Central memory CD8-positive, alpha-beta T cell (primary cell): ENCODE results near the gene AP2S1.
A peak's percentile ranks its signal among the peaks of the same experiment; 100 is the strongest.

Experiments used
- ATAC-seq: fragments of 150-1000 bp; cut with Tn5 transposase; replicated peaks from 2 replicates; pipeline ENCODE4 v1.10.0; 2022; ENCODE audit warnings: mild to moderate bottlenecking, moderate FRiP score, moderate number of reproducible peaks; ENCODE audit not compliant: poor library complexity, severe bottlenecking; ENCODE audit errors: extremely low read depth
- DNase-seq, 2 donors: peaks; one replicate each; pipeline ENCODE4 v3.0.0; 2021; ENCODE audit warnings: low spot score in 2 of 2
- H3K27ac Mint-ChIP-seq: one replicate; pipeline ENCODE4 v1.8.0; 2022; ENCODE audit warnings: low read depth, mild to moderate bottlenecking, moderate library complexity, mixed read lengths
- H3K27me3 Mint-ChIP-seq: one replicate; pipeline ENCODE4 v1.8.0; 2022; ENCODE audit warnings: mixed read lengths
- H3K36me3 Mint-ChIP-seq: one replicate; pipeline ENCODE4 v1.8.0; 2022; ENCODE audit warnings: mild to moderate bottlenecking, moderate library complexity, mixed read lengths; ENCODE audit not compliant: insufficient read depth
- H3K4me1 Mint-ChIP-seq: one replicate; pipeline ENCODE4 v1.8.0; 2022; ENCODE audit warnings: mixed read lengths
- H3K4me3 Mint-ChIP-seq: one replicate; pipeline ENCODE4 v1.8.0; 2022; ENCODE audit warnings: mild to moderate bottlenecking, moderate library complexity, mixed read lengths
- H3K9me3 Mint-ChIP-seq: one replicate; pipeline ENCODE4 v1.8.0; 2022; ENCODE audit warnings: mixed read lengths

AP2S1 gene

GRCh38 chr19:46845959-46846459, 4.6 kb downstream of the AP2S1 start:
- Mint-ChIP-seq H3K4me3 (no peak overlapping the region), H3K4me1 (peaks cover 39% of the 10 kb centered on the region), H3K9me3 (no peaks in the 10 kb centered on the region), H3K27me3 (no peaks in the 10 kb centered on the region), H3K36me3 (peaks cover 36% of the 10 kb centered on the region), H3K27ac (no peak overlapping the region)
- DNase-seq (no peak), ATAC-seq (no peak)

DNA sequence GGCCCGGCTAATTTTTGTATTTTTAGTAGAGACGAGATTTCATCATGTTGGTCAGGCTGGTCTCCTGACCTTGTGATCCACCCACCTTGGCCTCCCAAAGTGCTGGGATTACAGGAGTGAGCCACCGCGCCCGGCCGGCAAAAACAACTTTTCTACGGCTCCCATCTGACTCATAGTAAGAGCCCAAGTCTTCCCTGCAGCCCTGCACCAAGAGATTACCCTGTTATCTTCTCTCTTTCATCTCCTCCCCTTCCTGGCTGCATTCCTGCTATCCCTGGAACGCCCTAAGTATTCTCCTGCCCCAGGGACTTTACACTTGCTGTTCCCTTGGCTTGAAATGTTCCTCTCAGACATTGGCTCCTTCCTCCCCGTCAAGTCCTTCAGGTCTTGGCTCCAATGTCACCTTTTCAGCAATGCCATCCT, 6.6 kb downstream of the AP2S1 start:
- Mint-ChIP-seq H3K27me3 (no peaks in the 10 kb centered on the region), H3K36me3 (peaks cover 36% of the 10 kb centered on the region), H3K4me1 (peaks cover 20% of the 10 kb centered on the region), H3K27ac (no peak overlapping the region), H3K4me3 (no peak overlapping the region), H3K9me3 (no peaks in the 10 kb centered on the region)
- no peak for DNase-seq
- no peak for ATAC-seq

GRCh38 chr19:46842791-46843190, 7.9 kb downstream of the AP2S1 start:
- Mint-ChIP-seq H3K9me3 (no peaks in the 10 kb centered on the region), H3K27me3 (no peaks in the 10 kb centered on the region), H3K27ac (peak overlapping the region; percentile 47), H3K4me1 (peaks cover 20% of the 10 kb centered on the region), H3K4me3 (no peak overlapping the region), H3K36me3 (peaks cover 42% of the 10 kb centered on the region)
- no peak for ATAC-seq
- no peak for DNase-seq

DNA sequence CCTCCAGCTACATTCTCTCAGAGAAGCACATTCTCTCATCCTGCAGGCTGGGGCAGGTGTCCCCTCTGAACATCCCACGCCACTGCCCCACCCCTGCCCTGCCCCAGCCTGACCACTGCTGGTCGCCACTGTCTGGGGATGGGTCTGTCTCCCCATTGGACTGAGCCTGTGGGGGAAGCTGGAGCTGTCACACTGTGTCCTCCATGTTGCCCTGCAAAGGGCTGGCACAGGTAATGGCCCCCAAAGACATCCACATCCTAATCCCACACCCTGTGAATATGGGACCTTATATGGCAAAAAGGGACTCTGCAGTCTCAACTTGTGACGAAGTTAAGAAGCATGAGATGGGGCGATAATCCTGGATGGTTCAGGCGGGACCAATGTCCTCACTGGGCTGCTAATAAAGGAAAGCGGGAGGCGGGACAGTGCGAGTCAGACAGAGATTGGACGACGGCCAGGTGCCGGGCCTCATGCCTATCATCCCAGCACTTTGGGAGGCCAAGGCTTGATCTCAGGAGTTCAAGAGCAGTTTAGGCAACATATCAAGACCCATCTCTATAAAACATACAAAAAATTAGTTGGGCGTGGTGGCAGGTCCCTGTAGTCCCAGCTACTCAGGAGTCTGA, 9.1 kb downstream of the AP2S1 start:
- Mint-ChIP-seq H3K27ac (no peak overlapping the region), H3K4me1 (peaks cover 13% of the 10 kb centered on the region), H3K27me3 (no peaks in the 10 kb centered on the region), H3K4me3 (no peak overlapping the region), H3K36me3 (peaks cover 42% of the 10 kb centered on the region), H3K9me3 (no peaks in the 10 kb centered on the region)
- ATAC-seq (no peak), DNase-seq (no peak)

DNA sequence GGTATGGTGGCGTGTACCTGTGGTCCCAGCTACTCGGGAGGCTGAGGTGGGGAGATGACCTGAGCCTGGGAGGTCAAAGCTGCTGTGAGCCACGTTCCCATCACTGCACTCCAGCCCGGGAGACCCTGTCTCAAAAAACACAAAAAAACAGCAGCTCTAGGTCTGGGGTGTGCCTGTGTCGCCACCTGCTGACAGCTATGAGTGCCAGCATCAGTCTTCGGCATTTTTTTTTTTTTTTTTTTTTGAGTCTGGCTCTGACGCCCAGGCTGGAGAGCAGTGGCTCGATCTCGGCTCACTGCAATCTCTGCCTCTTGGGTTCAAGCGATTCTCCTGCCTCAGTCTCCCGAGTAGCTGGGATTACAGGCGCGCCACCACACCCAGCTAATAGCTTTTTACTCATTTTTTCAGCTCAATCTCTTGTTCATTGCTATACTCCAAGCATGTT, 10.1 kb downstream of the AP2S1 start:
- Mint-ChIP-seq H3K4me3 (no peak overlapping the region), H3K36me3 (peaks cover 42% of the 10 kb centered on the region), H3K27ac (no peak overlapping the region), H3K9me3 (no peaks in the 10 kb centered on the region), H3K4me1 (peaks cover 9% of the 10 kb centered on the region), H3K27me3 (no peaks in the 10 kb centered on the region)
- ATAC-seq = peak; percentile 64
- DNase-seq = peak in 1 of 2 donors; percentile 25

DNA sequence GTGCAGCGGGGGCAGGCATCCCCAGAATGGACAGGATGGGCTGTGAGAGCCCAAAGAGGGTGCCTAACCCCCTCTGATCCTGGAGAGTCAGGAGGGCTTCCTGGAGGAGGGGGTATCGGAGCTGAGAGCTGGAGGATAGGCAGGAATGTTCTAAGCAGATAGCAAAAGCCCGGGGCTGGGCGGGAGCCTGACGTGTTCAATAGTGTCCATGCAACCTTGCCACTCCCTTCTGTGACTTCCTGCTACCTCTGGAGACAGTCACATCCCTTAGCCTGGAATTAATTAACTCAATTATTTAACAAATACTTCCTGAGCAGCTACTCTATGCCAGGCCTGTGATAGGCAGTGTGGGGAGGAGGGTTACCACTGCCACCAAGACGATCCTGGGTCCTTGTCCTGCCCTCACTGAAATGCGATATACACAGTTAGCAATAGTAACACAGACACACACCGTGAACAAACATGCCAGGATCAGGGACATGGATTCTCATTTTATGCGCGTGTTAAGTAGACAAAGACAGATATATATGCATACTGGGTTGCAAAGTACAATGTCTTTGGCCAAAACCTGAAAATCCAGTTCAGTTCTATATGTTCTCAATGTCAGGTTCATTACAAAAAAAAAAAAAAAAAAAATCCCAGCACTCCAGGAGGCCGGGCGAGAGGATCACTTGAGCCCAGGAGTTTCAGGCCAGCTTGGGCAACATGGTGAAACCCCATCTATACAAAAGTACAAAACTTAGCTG, 10.7 kb downstream of the AP2S1 start:
- no peak for DNase-seq
- H3K4me1 Mint-ChIP-seq = peaks cover 8% of the 10 kb centered on the region
- H3K9me3 Mint-ChIP-seq = no peaks in the 10 kb centered on the region
- H3K4me3 Mint-ChIP-seq = no peak overlapping the region
- H3K27ac Mint-ChIP-seq = no peak overlapping the region
- ATAC-seq = no peak
- H3K36me3 Mint-ChIP-seq = peaks cover 42% of the 10 kb centered on the region
- H3K27me3 Mint-ChIP-seq = no peaks in the 10 kb centered on the region

- ATAC-seq (no peak), DNase-seq (no peak)
- Mint-ChIP-seq H3K9me3 (no peaks in the 10 kb centered on the region), H3K36me3 (peaks cover 28% of the 10 kb centered on the region), H3K27me3 (no peaks in the 10 kb centered on the region), H3K27ac (no peak overlapping the region), H3K4me1 (peaks cover 6% of the 10 kb centered on the region), H3K4me3 (no peak overlapping the region)
Observed at GRCh38 chr19:46838160-46838559, 12.5 kb downstream of the AP2S1 start.

DNA sequence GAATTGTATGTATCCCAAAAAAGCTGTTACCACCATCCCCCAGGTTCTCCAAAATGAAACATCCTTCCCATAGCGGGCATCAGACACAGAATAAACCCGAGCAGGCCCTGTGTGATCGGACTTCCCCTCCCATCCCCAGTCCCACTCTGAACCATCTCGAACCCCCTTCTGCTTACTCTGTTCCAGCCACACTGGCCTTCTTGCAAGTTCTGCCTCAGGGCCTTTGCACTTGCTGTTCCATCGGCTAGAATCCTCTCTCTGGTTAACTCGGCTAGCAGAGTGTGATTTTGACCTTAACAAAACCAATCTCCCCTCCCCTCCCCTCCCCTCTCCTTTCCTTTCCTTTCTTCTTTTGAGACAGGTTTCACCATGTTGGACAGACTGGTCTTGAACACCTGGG, 15.7 kb downstream of the AP2S1 start:
- Mint-ChIP-seq H3K27me3 (no peaks in the 10 kb centered on the region), H3K36me3 (peaks cover 21% of the 10 kb centered on the region), H3K4me1 (no peaks in the 10 kb centered on the region), H3K4me3 (no peak overlapping the region), H3K9me3 (no peaks in the 10 kb centered on the region), H3K27ac (no peak overlapping the region)
- DNase-seq (no peak), ATAC-seq (no peak)

DNA sequence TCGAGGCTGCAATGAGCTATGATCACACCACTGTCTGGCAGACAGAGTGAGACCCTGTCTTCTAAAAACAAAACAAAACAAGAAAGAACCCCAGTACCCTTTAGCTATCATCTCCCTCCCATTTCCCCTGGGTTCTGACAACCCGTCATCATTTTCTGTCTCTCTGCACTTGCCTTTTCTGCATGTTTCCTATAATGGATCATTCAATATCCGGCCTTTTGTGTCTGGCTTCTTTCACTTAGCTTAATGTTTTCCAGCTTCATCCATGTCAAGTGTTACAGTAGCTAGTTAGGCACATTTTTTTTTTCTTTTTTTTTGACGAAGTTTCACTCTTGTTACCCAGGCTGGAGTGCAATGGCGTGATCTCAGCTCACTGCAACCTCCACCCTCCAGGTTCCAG, 16.5 kb downstream of the AP2S1 start:
- H3K27me3 Mint-ChIP-seq = no peaks in the 10 kb centered on the region
- H3K36me3 Mint-ChIP-seq = peaks cover 16% of the 10 kb centered on the region
- no peak for DNase-seq
- H3K4me3 Mint-ChIP-seq = no peak overlapping the region
- no peak for ATAC-seq
- no peak overlapping the region for H3K27ac Mint-ChIP-seq
- no peaks in the 10 kb centered on the region for H3K9me3 Mint-ChIP-seq
- H3K4me1 Mint-ChIP-seq = no peaks in the 10 kb centered on the region

GRCh38 chr19:46830864-46831263, 19.8 kb downstream of the AP2S1 start:
- Mint-ChIP-seq H3K4me3 (no peak overlapping the region), H3K9me3 (no peaks in the 10 kb centered on the region), H3K36me3 (no peaks in the 10 kb centered on the region), H3K27me3 (no peaks in the 10 kb centered on the region), H3K27ac (no peak overlapping the region), H3K4me1 (no peaks in the 10 kb centered on the region)
- DNase-seq (no peak), ATAC-seq (no peak)

GRCh38 chr19:46828484-46828883, 22.2 kb downstream of the AP2S1 start:
- DNase-seq (no peak), ATAC-seq (no peak)
- no peaks in the 10 kb centered on the region for H3K27me3 Mint-ChIP-seq
- H3K4me3 Mint-ChIP-seq = no peak overlapping the region
- peaks cover 6% of the 10 kb centered on the region for H3K4me1 Mint-ChIP-seq
- no peaks in the 10 kb centered on the region for H3K9me3 Mint-ChIP-seq
- H3K27ac Mint-ChIP-seq = no peak overlapping the region
- H3K36me3 Mint-ChIP-seq = no peaks in the 10 kb centered on the region

- ATAC-seq (no peak), DNase-seq (no peak)
- Mint-ChIP-seq H3K36me3 (no peaks in the 10 kb centered on the region), H3K9me3 (no peaks in the 10 kb centered on the region), H3K4me1 (peaks cover 12% of the 10 kb centered on the region), H3K27me3 (no peaks in the 10 kb centered on the region), H3K4me3 (no peak overlapping the region), H3K27ac (peak overlapping the region; percentile 79)
Observed at GRCh38 chr19:46825731-46826055, 25.0 kb downstream of the AP2S1 start.
